Astrocyte (in vitro differentiated cells and primary cell): ENCODE data around the gene SYF2. TPM values are rescaled to one million over a fixed set of nuclear protein-coding genes. Genes with fewer than 3 reads are reported as not detected.

Experiments used
- DNase-seq: peaks from one replicate; pipeline ENCODE4 v3.0.0-alpha.2; 2010; ENCODE audit warnings: low read depth
- FAIRE-seq: peaks from 2 replicates; lab custom pipeline; 2011; peaks lifted over from hg19 to GRCh38; lab: Jason Lieb, UNC
- H2AFZ ChIP-seq: 2 replicates; pipeline ENCODE4 v1.6.0; 2012; ENCODE audit warnings: low read depth, low read length, inconsistent platforms
- H3K27ac ChIP-seq: 2 replicates; pipeline ENCODE4 v1.5.1; 2011; ENCODE audit warnings: low read depth, low read length, inconsistent platforms
- H3K27me3 ChIP-seq: 2 replicates; pipeline ENCODE4 v1.6.0; 2011; ENCODE audit warnings: low read length, inconsistent platforms; ENCODE audit not compliant: insufficient read depth
- H3K36me3 ChIP-seq: 2 replicates; pipeline ENCODE4 v1.5.1; 2011; ENCODE audit warnings: low read length, inconsistent platforms; ENCODE audit not compliant: insufficient read depth
- H3K4me1 ChIP-seq: 2 replicates; pipeline ENCODE4 v1.5.1; 2011; ENCODE audit warnings: low read length, inconsistent platforms; ENCODE audit not compliant: insufficient read depth
- H3K4me2 ChIP-seq: 2 replicates; pipeline ENCODE4 v1.6.0; 2012; ENCODE audit warnings: low read length, inconsistent platforms
- H3K4me3 ChIP-seq: 2 replicates; pipeline ENCODE4 v1.5.1; 2011; ENCODE audit warnings: low read depth, mild to moderate bottlenecking, low read length, inconsistent platforms; ENCODE audit not compliant: insufficient read depth
- H3K79me2 ChIP-seq: 2 replicates; pipeline ENCODE4 v1.6.0; 2012; ENCODE audit warnings: mild to moderate bottlenecking, low read length, inconsistent platforms; ENCODE audit not compliant: insufficient read depth
- H3K9ac ChIP-seq: 2 replicates; pipeline ENCODE4 v1.6.0; 2012; ENCODE audit warnings: mild to moderate bottlenecking, low read length, inconsistent platforms
- H3K9me3 ChIP-seq: 2 replicates; pipeline ENCODE4 v1.5.1; 2012; ENCODE audit warnings: low read depth, mild to moderate bottlenecking, low read length, inconsistent platforms; ENCODE audit not compliant: insufficient read depth
- H4K20me1 ChIP-seq: 2 replicates; pipeline ENCODE4 v1.6.0; 2012; ENCODE audit warnings: low read length, inconsistent platforms; ENCODE audit not compliant: insufficient read depth
- H3K27ac Mint-ChIP-seq: one replicate; pipeline ENCODE4 v1.8.0; 2021; ENCODE audit warnings: mild to moderate bottlenecking, mixed read lengths; ENCODE audit not compliant: unreplicated experiment
- H3K27me3 Mint-ChIP-seq: one replicate; pipeline ENCODE4 v1.8.0; 2021; ENCODE audit warnings: low read depth, mixed read lengths; ENCODE audit not compliant: unreplicated experiment
- H3K36me3 Mint-ChIP-seq: one replicate; pipeline ENCODE4 v1.8.0; 2021; ENCODE audit warnings: low read depth, mixed read lengths; ENCODE audit not compliant: unreplicated experiment
- H3K4me1 Mint-ChIP-seq: one replicate; pipeline ENCODE4 v1.8.0; 2021; ENCODE audit warnings: low read depth, mixed read lengths; ENCODE audit not compliant: unreplicated experiment
- H3K4me3 Mint-ChIP-seq: one replicate; pipeline ENCODE4 v1.8.0; 2021; ENCODE audit warnings: mild to moderate bottlenecking, moderate library complexity, mixed read lengths; ENCODE audit not compliant: unreplicated experiment
- H3K9me3 Mint-ChIP-seq: one replicate; pipeline ENCODE4 v1.8.0; 2021; ENCODE audit warnings: mild to moderate bottlenecking, mixed read lengths; ENCODE audit not compliant: unreplicated experiment
- EZH2 ChIP-seq: IDR thresholded peaks from 2 replicates; pipeline ENCODE4 v1.6.1; 2012; ENCODE audit warnings: mild to moderate bottlenecking, low read length, inconsistent platforms; ENCODE audit not compliant: insufficient read depth
- total RNA-seq: library from RNA; stranded (reverse); gene quantifications from 2 replicates; pipeline ENCODE4 v1.2.1, GENCODE V29; 2021
- TF ChIP-seq, protein P1 (sequence below): IDR thresholded peaks from 2 replicates; pipeline ENCODE4 v1.5.1; 2011; ENCODE audit warnings: low read depth, mild to moderate bottlenecking, inconsistent platforms, low read length, moderate library complexity; ENCODE audit not compliant: insufficient read depth

Gene SYF2
- total RNA-seq, 1 donor from 2014 or later = 29.1 TPM

DNA sequence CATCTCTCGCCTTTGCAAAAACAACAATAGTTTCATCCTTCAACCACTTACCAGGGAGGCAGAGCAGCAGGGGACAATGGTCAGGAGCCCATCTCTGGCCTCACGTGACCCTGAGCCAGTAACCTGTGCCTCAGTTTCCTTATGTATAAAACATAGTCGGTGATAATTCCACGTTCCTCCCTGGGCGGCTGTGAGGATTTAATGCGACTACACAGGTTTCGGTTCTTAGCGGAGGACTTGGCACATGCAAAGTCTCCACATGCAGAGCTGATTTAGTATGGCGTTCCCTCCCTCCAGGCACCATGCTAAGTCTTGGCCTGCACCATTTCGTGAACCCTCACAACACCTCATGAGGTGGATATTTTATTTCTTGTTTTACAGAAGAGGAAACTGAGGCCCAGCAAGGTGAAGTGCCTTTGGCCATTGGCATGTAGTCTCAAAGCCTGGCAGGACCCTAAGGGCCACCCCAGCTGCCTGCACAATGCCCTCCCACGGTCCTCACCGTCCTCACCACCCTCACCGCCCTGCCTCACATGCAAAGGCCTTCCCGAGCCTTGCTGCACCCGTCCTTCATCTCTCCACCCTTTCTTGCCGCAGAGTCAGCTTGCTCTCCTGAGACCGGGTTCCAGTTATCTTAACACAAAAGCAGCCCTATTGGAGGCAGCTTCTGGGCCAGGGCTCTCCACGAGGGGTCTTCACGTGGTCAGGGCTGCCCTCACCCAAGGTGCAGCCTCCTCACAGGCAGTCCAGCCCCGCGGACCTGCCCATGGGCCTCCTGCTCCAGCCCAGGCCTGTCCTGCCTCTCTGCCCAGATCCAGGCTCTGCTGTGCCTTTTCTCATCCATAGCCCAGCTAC lies 48.9 kb downstream of the SYF2 start:
- Histone ChIP-seq H3K4me2 (no peak overlapping the region), H4K20me1 (no peaks in the 10 kb centered on the region), H3K79me2 (no peaks in the 10 kb centered on the region), H3K4me1 (no peaks in the 10 kb centered on the region), H3K9me3 (no peaks in the 10 kb centered on the region), H3K4me3 (no peak overlapping the region), H2AFZ (no peak overlapping the region), H3K9ac (no peak overlapping the region), H3K36me3 (no peaks in the 10 kb centered on the region), H3K27me3 (no peaks in the 10 kb centered on the region), H3K27ac (no peak overlapping the region)
- H3K4me1 Mint-ChIP-seq = peaks cover 11% of the 10 kb centered on the region
- TF ChIP-seq, protein P1, sequence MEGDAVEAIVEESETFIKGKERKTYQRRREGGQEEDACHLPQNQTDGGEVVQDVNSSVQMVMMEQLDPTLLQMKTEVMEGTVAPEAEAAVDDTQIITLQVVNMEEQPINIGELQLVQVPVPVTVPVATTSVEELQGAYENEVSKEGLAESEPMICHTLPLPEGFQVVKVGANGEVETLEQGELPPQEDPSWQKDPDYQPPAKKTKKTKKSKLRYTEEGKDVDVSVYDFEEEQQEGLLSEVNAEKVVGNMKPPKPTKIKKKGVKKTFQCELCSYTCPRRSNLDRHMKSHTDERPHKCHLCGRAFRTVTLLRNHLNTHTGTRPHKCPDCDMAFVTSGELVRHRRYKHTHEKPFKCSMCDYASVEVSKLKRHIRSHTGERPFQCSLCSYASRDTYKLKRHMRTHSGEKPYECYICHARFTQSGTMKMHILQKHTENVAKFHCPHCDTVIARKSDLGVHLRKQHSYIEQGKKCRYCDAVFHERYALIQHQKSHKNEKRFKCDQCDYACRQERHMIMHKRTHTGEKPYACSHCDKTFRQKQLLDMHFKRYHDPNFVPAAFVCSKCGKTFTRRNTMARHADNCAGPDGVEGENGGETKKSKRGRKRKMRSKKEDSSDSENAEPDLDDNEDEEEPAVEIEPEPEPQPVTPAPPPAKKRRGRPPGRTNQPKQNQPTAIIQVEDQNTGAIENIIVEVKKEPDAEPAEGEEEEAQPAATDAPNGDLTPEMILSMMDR = no peak
- TF ChIP-seq EZH2 = no peak
- peaks cover 1% of the 10 kb centered on the region for H3K36me3 Mint-ChIP-seq
- no peaks in the 10 kb centered on the region for H3K9me3 Mint-ChIP-seq
- H3K27me3 Mint-ChIP-seq = peaks cover 13% of the 10 kb centered on the region
- no peak overlapping the region for H3K27ac Mint-ChIP-seq
- no peak overlapping the region for H3K4me3 Mint-ChIP-seq
- no peak for DNase-seq
- no peak for FAIRE-seq

DNA sequence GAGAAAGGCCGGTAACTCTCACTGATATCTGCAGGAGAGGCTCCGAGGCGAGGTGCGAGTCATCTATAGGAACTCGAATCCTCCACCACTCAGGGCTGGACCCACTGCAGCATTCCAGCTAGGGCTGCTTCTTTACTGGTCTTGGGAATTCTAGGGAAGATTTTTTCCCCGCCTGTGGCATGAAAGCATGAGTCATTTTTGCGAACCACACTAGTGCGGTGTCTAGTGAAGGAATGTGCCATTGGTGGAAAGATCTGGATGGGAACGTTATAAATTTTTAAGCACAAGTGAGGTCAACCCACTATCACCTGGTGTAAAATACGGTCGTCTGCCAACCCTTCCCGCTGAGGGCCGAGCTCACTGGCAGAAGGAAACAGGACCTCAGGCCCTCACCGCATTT lies 49.7 kb downstream of the SYF2 start:
- Histone ChIP-seq H3K4me1 (no peaks in the 10 kb centered on the region), H3K9me3 (no peaks in the 10 kb centered on the region), H3K9ac (no peak overlapping the region), H3K27me3 (no peaks in the 10 kb centered on the region), H3K36me3 (no peaks in the 10 kb centered on the region), H2AFZ (no peak overlapping the region), H4K20me1 (no peaks in the 10 kb centered on the region), H3K4me3 (no peak overlapping the region), H3K4me2 (peak overlapping the region; percentile 12), H3K27ac (no peak overlapping the region), H3K79me2 (no peaks in the 10 kb centered on the region)
- Mint-ChIP-seq H3K9me3 (peaks cover 1% of the 10 kb centered on the region), H3K36me3 (peaks cover 2% of the 10 kb centered on the region), H3K27ac (peak overlapping the region; percentile 35), H3K4me1 (peaks cover 11% of the 10 kb centered on the region), H3K27me3 (peaks cover 13% of the 10 kb centered on the region), H3K4me3 (no peak overlapping the region)
- TF ChIP-seq, protein P1 = no peak
- no peak for TF ChIP-seq EZH2
- FAIRE-seq = no peak
- DNase-seq = peak; percentile 87

DNA sequence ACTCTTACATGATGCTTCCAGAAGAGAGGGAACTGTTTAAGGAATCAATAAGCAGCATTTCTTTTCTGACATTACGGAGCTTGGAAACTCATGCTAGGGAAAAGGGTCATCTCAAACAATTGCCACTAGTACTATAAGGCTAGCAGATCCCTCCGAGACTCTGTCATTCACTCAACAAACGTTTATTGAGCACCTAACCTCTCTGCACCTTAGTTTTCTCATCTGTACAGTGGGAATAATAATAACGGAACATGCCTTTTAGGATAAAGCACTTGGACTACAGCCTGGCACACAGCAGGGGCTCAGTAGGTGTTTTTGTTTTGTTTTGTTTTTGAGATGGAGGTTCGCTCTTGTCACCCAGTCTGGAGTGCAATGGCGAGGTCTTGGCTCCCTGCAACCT lies 51.3 kb downstream of the SYF2 start:
- no peak for DNase-seq
- FAIRE-seq = no peak
- H3K36me3 ChIP-seq = no peaks in the 10 kb centered on the region
- Mint-ChIP-seq H3K9me3 (peaks cover 7% of the 10 kb centered on the region), H3K27me3 (peaks cover 8% of the 10 kb centered on the region), H3K36me3 (peaks cover 3% of the 10 kb centered on the region), H3K27ac (no peak overlapping the region), H3K4me3 (no peak overlapping the region), H3K4me1 (peaks cover 9% of the 10 kb centered on the region)
- no peaks in the 10 kb centered on the region for H3K79me2 ChIP-seq
- no peak overlapping the region for H3K9ac ChIP-seq
- H2AFZ ChIP-seq = no peak overlapping the region
- no peaks in the 10 kb centered on the region for H3K27me3 ChIP-seq
- no peak overlapping the region for H3K4me3 ChIP-seq
- no peaks in the 10 kb centered on the region for H4K20me1 ChIP-seq
- H3K27ac ChIP-seq = no peak overlapping the region
- no peak overlapping the region for H3K4me2 ChIP-seq
- no peaks in the 10 kb centered on the region for H3K4me1 ChIP-seq
- no peak for TF ChIP-seq EZH2
- TF ChIP-seq, protein P1 = no peak
- H3K9me3 ChIP-seq = no peaks in the 10 kb centered on the region
